Mammary epithelial cell (primary cell): ENCODE measurements around the gene SLIT3.

Experiments
- CTCF ChIP-seq, 2 donors: IDR thresholded peaks in 1 of 2; conservative IDR thresholded peaks in 1 of 2; 2 replicates each; pipeline ENCODE4 v1.5.1; 2011 to 2012; ENCODE audit warnings: inconsistent platforms in 2 of 2, low read length in 2 of 2, mild to moderate bottlenecking in 2 of 2, control low read depth in 1 of 2, low read depth in 1 of 2; ENCODE audit not compliant: insufficient read depth in 1 of 2; ENCODE audit errors: extremely low read depth in 1 of 2
- EZH2 ChIP-seq: IDR thresholded peaks from 2 replicates; pipeline ENCODE4 v1.6.1; 2012; ENCODE audit warnings: low read length, inconsistent platforms, borderline replicate concordance

DNA sequence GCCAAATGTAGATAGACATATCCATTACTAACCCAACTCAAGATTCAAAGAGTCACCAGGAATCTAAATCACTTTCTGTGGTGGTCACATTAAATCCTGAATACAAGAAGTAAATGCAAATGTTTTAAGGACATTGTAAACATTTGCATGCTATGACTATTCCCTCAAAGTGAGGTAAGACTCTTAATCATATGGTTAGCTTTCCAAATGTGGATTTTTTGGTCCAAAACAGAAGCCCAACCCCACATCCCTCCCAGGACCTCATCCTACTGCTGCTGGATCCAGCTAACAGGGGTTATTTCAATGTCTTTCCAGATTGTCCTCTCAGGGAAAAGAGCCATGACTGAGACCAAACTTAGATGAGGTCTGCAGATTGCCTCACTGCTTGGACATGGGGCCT, 493.7 kb downstream of the SLIT3 start:
- TF ChIP-seq CTCF (conservative IDR thresholded peaks at IDR 0.05 in 1 of 2, IDR thresholded peaks at IDR 0.05 in 1 of 2; ENCODE audit: extremely low read depth in 1 of 2, insufficient read depth in 1 of 2, low read depth in 1 of 2, low read length in 2 of 2): no peak
- no peak for TF ChIP-seq EZH2
